ENCODE data around the gene EMILIN1. TPM values are rescaled to one million over a fixed set of nuclear protein-coding genes. Genes with fewer than 3 reads are reported as not detected.

Gene EMILIN1
- total RNA-seq, 1 donor = 144 TPM

- TF ChIP-seq CTCF (IDR thresholded peaks at IDR 0.05; ENCODE audit: insufficient read depth, low read depth, low read length) = no peak
- no peak for DNase-seq (ENCODE audit: low read depth)
- peak overlapping the region; percentile 93 for H3K4me3 ChIP-seq (ENCODE audit: low read depth, low read length)
Observed at GRCh38 chr2:27069436-27069835, 9.0 kb upstream of the EMILIN1 start.

DNA sequence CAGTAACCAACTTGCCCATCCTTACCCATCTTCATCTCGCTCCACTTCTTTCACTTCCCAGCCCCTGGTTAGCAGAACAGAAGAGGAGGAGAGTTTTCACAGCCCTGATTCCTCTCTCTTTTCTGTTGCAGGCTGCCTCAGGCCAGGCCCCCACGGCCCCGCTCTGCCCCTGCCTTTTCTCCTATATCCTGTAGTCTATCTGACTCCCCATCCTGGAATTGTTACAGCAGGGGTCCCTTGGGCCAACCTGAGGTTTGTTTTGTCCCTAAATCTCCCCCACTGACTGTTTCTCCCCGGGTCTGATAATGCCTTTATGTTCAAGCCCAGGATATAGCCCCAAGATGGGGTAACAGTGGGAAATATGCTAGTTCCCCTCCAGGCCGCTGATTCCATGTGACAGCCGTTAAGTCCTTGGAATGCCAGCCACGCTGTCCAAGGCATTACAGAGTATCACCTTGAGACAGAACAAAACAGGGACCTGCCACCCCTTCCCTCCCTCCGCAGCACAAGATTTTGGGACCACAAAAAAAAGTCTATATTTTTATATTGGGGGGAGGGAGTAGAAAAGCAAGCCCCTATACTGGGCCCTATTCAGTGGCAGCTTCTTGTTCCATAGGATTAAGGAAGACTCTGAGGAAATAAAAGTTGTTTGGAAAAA, 8.3 kb upstream of the EMILIN1 start:
- no peak for DNase-seq (ENCODE audit: low read depth)
- H3K4me3 ChIP-seq (ENCODE audit: low read depth, low read length) = peak overlapping the region; percentile 93
- no peak for TF ChIP-seq CTCF (IDR thresholded peaks at IDR 0.05; ENCODE audit: insufficient read depth, low read depth, low read length)

GRCh38 chr2:27070653-27071276, 7.7 kb upstream of the EMILIN1 start:
- H3K4me3 ChIP-seq (ENCODE audit: low read depth, low read length) = peak overlapping the region; percentile 93
- no peak for TF ChIP-seq CTCF (IDR thresholded peaks at IDR 0.05; ENCODE audit: insufficient read depth, low read depth, low read length)
- DNase-seq (ENCODE audit: low read depth) = no peak

GRCh38 chr2:27071277-27071989, 7.0 kb upstream of the EMILIN1 start, which contains the start of gene OST4:
OST4 (minus strand) TSS chr2:27071654.
- DNase-seq (ENCODE audit: low read depth) = peak; percentile 94
- no peak for TF ChIP-seq CTCF (IDR thresholded peaks at IDR 0.05; ENCODE audit: insufficient read depth, low read depth, low read length)
- H3K4me3 ChIP-seq (ENCODE audit: low read depth, low read length) = peak within 1 kb of the TSS; percentile 93

DNA sequence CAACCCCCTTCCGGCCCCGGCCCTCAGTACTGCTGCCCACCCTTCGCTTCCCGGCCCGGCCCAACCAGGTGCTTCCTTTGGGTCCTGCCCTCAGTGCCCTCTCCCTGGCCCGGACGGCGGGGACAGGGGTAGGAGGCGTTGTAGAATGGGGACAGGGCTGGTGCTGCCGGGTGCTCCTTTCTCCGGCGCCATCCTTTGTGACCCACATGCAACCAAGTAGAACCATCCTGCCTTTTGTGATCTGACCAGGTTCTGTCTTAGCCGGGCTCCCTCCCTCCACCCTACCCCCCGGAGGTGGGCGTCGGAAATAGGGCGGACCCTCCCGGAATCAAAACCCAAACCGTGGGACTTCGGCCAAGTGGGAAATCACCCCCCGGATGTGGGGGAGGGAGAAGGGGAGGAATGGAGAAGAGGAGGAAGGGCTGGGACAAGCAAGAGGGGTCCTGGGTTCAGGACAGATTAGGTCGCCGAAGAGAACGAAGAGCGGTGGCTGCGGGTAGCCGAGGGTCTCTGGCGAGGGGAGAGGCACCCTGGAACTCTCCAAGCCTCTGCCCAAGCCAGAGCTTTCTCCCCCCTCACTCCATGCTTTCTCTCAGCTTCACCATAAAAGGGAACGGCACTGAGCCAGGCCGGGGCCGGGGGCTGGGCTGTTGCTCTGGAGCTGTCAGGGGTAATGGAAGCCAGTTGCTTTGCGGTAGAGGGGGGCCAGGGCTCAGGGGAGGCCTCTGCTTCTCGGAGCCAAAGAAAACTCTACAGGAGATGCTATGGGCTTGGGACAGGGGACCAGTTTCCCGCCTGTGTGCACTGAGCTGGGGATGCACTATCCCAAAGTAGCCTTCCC, 6.2 kb upstream of the EMILIN1 start:
- peak overlapping the region; percentile 62 for H3K4me3 ChIP-seq (ENCODE audit: low read depth, low read length)
- TF ChIP-seq CTCF (IDR thresholded peaks at IDR 0.05; ENCODE audit: insufficient read depth, low read depth, low read length) = no peak
- peak; percentile 92 for DNase-seq (ENCODE audit: low read depth)

GRCh38 chr2:27072920-27073319, 5.5 kb upstream of the EMILIN1 start:
- H3K4me3 ChIP-seq (ENCODE audit: low read depth, low read length) = no peak overlapping the region
- TF ChIP-seq CTCF (IDR thresholded peaks at IDR 0.05; ENCODE audit: insufficient read depth, low read depth, low read length) = no peak
- DNase-seq (ENCODE audit: low read depth) = no peak

All from fibroblast of villous mesenchyme (primary cell).